Stimulated activated CD8-positive, alpha-beta memory T cell treated with anti-CD3 and anti-CD28 coated beads, Interleukin-4, amount 100 ng/mL, for 1 hour (primary cell): Measurements from ENCODE around the gene BCAS1.

Source experiments
- DNase-seq, 2 donors: peaks; one replicate each; pipeline ENCODE4 v3.0.0-alpha.2; 2020; ENCODE audit warnings: low read depth in 2 of 2, low spot score in 1 of 2

The BCAS1 gene

DNA sequence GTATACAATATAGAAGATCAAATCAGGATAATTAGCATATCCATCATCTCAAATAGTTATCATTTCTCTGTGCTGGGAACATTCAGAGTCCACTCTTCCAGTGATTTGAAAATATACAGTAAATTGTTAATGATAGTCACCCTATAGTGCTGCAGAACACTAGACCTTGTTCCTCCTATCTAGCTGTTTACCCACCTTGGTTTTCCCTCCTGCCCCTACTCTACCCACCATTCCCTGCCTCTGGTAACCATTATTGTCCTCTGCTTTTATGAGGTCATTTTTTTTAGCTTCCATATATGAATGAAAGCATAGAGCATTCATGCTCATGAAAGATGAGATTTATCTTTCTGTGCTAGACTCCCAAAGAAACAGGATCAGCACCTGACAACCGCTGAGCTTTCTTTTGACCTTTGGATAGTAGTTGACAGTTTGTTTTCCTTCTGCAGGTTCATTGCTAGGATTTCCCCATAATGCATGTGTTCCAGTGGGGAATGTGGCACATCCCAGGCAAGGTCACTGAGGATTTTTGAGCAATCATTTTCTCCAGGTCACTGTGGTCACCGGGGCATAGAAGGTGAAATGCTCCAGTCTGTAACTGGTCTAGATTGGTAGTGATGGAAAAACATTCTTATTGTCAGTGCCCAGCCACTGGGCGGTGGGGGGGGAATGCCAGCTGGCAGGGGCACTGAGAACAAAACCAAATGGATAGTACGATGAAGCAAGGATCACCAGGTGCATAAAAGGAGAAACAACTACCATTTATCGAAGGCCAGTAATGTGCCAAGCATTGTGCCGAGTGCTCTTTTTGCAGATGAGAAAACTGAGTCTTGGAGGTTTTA, 33.6 kb upstream of the BCAS1 start:
- no peak for DNase-seq

GRCh38 chr20:54103067-54103761, 32.8 kb upstream of the BCAS1 start:
- peak; percentile 34 to 51 for DNase-seq

GRCh38 chr20:54102543-54102942, 32.1 kb upstream of the BCAS1 start:
- DNase-seq: no peak

GRCh38 chr20:54100563-54100962, 30.2 kb upstream of the BCAS1 start:
- no peak for DNase-seq

GRCh38 chr20:54099894-54100293, 29.5 kb upstream of the BCAS1 start:
- DNase-seq: no peak

- no peak for DNase-seq
Observed at GRCh38 chr20:54098047-54098446, 27.7 kb upstream of the BCAS1 start.

DNA sequence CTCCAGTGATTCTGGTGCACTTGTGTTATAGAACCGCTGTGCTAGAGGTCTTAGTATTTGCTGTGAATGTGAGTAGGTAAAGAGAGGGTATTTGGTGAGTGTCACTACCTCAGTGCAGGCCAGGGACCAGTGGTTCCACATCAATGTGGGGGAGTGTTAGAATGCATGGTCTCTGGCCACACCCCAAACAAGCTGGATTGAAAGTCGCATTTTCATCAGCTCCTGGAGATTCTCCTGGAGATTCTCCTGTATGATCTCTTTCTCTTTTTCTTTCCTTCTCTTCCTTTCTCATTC, 26.8 kb upstream of the BCAS1 start:
- no peak for DNase-seq

- no peak for DNase-seq
Observed at GRCh38 chr20:54095824-54096223, 25.4 kb upstream of the BCAS1 start.

DNA sequence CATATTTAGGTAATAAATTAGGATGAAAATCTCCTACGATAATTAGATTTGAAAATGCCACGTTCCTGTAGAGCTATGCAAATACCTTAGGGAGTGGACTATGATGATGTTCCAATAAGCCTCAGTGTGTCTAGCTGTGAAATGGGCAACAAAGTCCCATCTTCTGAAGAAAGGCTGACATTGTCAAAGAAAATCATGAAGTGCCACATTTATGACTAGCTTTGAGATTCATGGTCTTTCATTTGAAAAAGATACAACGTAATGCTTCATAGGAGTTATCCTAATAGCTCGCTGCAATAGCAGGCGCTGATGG, 23.8 kb upstream of the BCAS1 start:
- DNase-seq: no peak

DNA sequence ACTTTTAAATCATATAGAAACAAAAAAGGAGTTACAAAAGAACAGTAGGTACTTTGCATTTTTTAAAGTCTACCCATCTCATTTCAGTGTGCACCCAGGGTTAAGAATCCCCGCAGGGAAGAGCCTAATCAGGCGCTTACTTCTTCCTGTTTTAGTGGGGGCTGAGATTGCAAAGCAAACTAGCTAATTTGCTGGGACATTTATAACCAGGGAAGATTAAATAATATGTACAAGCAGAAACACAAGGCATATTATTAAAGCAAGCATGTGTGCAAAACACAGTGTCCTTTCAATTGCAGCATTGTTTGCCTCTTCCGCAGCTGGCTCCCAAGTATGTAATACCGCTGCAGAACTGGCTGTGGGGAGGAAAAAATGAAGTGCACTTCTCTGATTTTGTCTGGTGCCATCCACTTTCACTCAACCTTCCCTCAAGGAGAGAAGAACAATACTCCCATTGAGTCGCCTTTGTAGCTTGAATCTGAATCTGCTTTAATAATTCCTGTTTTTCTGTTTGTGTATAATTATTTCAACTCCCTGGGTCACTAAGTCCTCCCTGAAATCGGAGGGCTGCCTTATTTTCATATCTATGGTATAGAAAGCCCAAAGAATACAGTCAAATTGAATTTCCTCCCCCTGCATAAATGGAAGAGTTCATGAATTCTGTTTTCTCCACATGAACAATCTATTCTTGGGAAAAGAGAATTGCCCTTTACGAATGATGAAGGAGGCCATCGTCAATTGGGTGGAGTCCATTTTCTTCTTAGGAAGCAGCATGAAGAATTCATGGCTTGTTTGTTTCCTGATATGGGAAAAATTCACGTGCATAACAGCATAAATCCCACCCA, 23.3 kb upstream of the BCAS1 start:
- no peak for DNase-seq

DNA sequence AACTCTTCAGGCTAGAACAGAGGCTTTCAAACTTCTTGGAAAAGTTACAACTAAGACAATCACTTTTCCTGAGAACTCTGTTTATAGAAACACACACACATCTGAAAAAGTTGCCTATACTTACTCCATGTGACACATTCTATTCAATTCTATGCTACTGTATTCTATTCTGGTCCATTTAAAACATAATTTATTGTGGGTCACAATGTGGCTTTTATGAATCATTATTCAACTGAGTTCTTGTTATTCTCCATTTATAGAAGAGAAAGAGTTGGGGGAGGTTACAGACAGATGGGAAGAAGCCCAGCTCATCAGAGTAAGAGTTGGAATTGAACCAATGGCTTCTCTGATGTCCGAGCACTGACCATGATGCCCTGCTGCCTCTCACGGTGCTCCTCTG, 21.6 kb upstream of the BCAS1 start:
- DNase-seq: no peak

GRCh38 chr20:54091120-54091480, 20.7 kb upstream of the BCAS1 start:
- no peak for DNase-seq

GRCh38 chr20:54090230-54091119, 20.1 kb upstream of the BCAS1 start:
- no peak for DNase-seq

DNA sequence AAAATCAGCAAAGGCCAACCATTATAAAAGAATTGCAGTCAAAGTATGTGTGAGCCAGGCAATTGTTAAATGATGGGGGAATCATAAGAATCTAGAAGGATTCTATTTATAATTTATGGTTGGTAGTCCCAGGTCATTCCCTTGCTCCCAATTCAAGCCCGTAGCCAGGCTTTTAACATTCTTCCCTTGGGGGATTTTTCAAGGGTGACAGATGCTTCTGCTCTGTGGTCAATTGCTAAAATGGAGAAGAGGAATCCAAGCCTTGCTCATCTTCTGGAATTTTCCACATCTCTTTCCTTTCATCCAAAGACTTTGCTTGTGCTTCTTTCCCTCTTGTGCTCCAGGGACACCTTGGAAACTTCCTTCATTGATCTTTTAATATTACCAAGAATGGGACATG, 18.0 kb upstream of the BCAS1 start:
- DNase-seq: no peak

DNA sequence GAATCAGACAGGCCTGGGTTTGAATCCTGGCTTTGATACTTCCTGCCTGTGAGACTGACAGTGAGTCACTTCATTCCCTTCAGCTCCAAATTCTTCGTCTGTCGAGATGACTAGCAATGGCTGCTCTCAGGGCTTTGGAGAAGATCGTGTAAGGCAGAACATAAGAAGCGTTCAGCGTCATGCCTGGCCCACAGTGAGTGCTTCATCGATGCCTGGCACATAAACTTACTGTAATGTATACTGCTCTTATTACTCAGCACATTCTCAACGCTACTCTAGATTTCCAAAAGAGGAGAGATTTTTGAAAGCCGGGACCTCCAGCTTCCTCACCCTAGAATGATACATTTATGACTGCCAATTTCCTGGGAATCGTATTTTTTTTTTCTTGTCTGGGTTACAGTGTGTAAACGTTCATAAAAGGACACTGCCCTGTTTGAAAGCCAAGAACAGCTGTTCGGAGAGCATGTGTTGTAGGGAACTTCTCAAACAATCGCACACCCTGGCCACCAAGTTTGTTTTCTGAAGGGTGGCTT, 16.2 kb upstream of the BCAS1 start:
- DNase-seq: no peak

DNA sequence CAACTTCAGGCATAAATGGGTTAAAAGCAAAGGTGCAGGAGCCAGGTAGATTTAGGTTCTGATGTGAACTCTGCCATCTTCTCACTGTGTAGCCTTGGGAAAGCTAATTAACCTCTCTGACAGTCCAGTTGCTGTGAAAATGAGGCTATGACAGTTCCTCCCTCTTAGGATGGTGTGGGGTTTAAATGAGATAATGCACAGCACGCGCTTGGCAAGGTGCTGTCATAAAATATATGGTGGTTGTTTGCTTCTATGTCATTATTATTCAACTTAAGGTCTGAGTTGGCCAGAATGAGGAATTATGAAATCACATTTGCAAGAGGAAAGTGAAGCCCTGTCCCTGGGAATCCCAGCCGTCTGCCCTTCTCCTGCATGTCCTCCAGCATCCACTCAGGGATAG, 15.5 kb upstream of the BCAS1 start:
- DNase-seq: no peak

DNA sequence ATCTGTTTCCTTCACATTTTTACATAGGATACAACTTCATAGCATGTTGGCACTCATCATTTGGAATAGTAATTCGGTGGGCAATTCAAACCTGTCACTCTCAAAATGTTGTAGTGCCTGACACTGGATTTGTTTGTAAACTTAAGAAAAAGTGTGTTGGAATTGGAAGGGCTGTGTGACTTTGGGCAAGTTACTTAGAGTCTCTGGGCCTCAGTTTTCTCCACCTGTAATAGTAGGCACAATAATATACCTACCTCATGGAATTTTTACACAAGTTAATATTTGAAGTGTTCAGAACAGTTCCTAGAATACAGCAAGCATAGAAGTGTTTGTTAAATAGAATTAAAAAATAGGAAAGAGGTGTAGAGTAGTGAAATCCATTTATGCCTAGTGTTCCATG, 15.0 kb upstream of the BCAS1 start:
- DNase-seq: no peak

DNA sequence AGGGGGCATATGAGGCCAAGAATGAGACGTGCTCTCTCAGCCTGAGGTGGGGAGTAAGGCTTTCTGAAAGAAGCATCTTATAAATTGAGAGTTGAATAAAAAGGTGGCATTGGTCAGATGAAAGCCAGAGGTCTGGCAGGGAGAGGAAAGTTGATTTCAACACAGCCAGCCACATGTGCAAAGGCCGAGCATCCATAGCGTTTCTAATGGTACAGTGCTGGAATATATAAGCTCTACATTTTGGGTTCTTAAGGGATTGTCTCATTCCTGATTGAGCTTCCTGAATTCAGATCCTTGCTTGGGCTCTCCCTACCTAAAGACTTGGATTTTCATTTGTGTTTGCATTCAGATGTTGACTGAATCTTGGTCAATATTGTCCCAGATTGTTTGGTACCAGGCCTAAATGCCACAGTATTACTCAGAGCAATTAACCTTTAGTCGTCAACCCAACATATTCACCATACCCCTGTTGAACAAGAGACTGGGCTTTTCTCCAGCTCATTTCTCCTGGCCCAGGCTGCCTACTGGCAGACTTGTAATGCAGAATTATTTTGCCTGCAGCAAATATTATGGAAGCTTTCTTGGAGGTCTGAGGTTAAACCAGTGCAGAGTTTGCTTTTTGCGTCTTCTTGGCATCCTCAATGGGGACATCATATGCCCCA, 14.5 kb upstream of the BCAS1 start:
- DNase-seq: no peak

- no peak for DNase-seq
Observed at GRCh38 chr20:54084193-54084592, 13.8 kb upstream of the BCAS1 start.

GRCh38 chr20:54083459-54083858, 13.1 kb upstream of the BCAS1 start:
- no peak for DNase-seq

DNA sequence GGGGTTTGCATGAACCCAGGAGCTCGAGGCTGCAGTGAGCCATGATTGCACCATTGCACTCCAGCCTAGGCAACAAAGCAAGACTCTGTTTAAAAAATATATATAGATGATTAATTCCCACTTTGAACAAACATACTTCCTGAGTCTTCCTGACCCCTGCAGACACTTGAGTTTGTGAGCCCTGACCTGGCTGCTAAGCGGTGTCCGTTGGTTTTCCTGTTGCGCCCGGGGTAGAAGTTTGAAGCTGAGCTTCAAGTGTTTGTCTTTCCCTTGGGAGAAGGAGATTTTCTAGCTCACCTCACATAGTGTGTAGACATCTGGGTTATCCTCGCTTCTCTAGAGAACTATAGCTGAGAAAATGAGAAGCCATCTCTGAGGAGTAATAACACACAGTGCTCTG, 11.7 kb upstream of the BCAS1 start:
- no peak for DNase-seq
